ENCODE results near the gene ARPC3. TPM values are rescaled to one million over a fixed set of nuclear protein-coding genes. Genes with fewer than 3 reads are reported as not detected.
"Not testable (repeated sequence)": the region's sequence is repeated elsewhere in the genome, so short reads cannot be mapped to it uniquely, and the experiment has no call there.

ARPC3 gene
- total RNA-seq, 2 donors from 2014 or later = 252 to 321 TPM

GRCh38 chr12:110451263-110451662 lies 1.1 kb upstream of the ARPC3 start:
- peaks cover 3% of the 10 kb centered on the region for H3K4me1 ChIP-seq
- H3K9me3 ChIP-seq = no peaks in the 10 kb centered on the region
- no peak overlapping the region for H3K4me3 ChIP-seq
- no peak for TF ChIP-seq CTCF (IDR thresholded peaks at IDR 0.05)
- H3K27ac ChIP-seq = no peak overlapping the region
- H3K36me3 ChIP-seq = no peaks in the 10 kb centered on the region
- no peaks in the 10 kb centered on the region for H3K27me3 ChIP-seq
- no peak overlapping the region for H3K9ac ChIP-seq (ENCODE audit: low read depth in 2 of 2, low read length in 2 of 2)
- DNase-seq = no peak
- intact Hi-C loops (cut with DNase I) = loop anchor here (5.0 kb wide), 1 partner anchor 151 kb away; no protein-coding TSS in a partner anchor

GRCh38 chr12:110444455-110444854 lies 5.7 kb downstream of the ARPC3 start:
- Histone ChIP-seq H3K9ac (ENCODE audit: low read depth in 2 of 2, low read length in 2 of 2) (no peak overlapping the region), H3K4me1 (peaks cover 3% of the 10 kb centered on the region), H3K27me3 (no peaks in the 10 kb centered on the region), H3K27ac (no peak overlapping the region), H3K36me3 (peaks cover 12% of the 10 kb centered on the region), H3K4me3 (no peak overlapping the region), H3K9me3 (no peaks in the 10 kb centered on the region)
- intact Hi-C loops (cut with DNase I) = no loop called here
- no peak for TF ChIP-seq CTCF (IDR thresholded peaks at IDR 0.05)
- no peak for DNase-seq

GRCh38 chr12:110436231-110436630 lies 13.9 kb downstream of the ARPC3 start:
- DNase-seq = no peak
- Histone ChIP-seq H3K4me3 (no peak overlapping the region), H3K27ac (no peak overlapping the region), H3K9me3 (no peaks in the 10 kb centered on the region), H3K4me1 (no peaks in the 10 kb centered on the region), H3K36me3 (peaks cover 14% of the 10 kb centered on the region), H3K9ac (ENCODE audit: low read depth in 2 of 2, low read length in 2 of 2) (no peak overlapping the region), H3K27me3 (no peaks in the 10 kb centered on the region)
- intact Hi-C loops (cut with DNase I) = no loop called here
- no peak for TF ChIP-seq CTCF (IDR thresholded peaks at IDR 0.05)

- Histone ChIP-seq H3K9me3 (no peaks in the 10 kb centered on the region), H3K36me3 (no peaks in the 10 kb centered on the region), H3K9ac (ENCODE audit: low read depth in 2 of 2, low read length in 2 of 2) (no peak overlapping the region), H3K4me1 (peaks cover 3% of the 10 kb centered on the region), H3K4me3 (peak overlapping the region; percentile 36), H3K27me3 (no peaks in the 10 kb centered on the region), H3K27ac (peak overlapping the region; percentile 12)
- TF ChIP-seq CTCF (IDR thresholded peaks at IDR 0.05) = no peak
- DNase-seq = no peak
- intact Hi-C loops (cut with DNase I) = loop anchor here (2.0 kb wide), 1 partner anchor 331 kb away; no protein-coding TSS in a partner anchor
Observed at GRCh38 chr12:110431957-110432587, 18.1 kb downstream of the ARPC3 start.

- DNase-seq = not testable (repeated sequence)
Observed at GRCh38 chr12:110429676-110430075, 20.5 kb downstream of the ARPC3 start.

DNA sequence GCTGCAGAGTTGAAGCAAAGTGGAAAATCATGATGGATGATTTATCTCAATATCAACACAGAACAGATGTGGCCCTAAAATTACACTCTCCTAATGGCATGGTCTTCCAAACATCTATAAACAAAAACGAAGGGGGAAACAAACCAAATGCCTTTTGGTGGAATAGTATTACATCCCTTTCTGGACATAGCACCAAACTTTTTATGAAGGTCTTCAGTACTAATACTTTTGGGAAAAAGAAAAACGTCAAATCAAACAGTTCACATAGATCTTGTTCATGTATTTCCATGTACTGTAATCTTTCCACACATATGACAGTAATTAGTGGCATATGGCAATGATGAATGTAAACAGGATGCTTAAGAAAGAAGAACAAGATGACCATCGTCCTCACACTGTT lies 23.7 kb downstream of the ARPC3 start:
- no peak overlapping the region for H3K4me3 ChIP-seq
- no peak for DNase-seq
- peaks cover 3% of the 10 kb centered on the region for H3K4me1 ChIP-seq
- no peaks in the 10 kb centered on the region for H3K27me3 ChIP-seq
- no peak overlapping the region for H3K9ac ChIP-seq (ENCODE audit: low read depth in 2 of 2, low read length in 2 of 2)
- intact Hi-C loops (cut with DNase I) = no loop called here
- no peaks in the 10 kb centered on the region for H3K36me3 ChIP-seq
- no peak overlapping the region for H3K27ac ChIP-seq
- TF ChIP-seq CTCF (IDR thresholded peaks at IDR 0.05) = no peak
- H3K9me3 ChIP-seq = no peaks in the 10 kb centered on the region

More at GRCh38 chr12:110429676-110430075, 20.5 kb downstream of the ARPC3 start:
- H3K9me3 ChIP-seq; H3K27ac ChIP-seq; H3K9ac ChIP-seq (ENCODE audit: low read depth in 2 of 2, low read length in 2 of 2); H3K27me3 ChIP-seq; H3K36me3 ChIP-seq; H3K4me1 ChIP-seq; H3K4me3 ChIP-seq: not testable (repeated sequence)
- intact Hi-C loops (cut with DNase I) = loop anchor here (2.0 kb wide), 1 partner anchor 329 kb away; no protein-coding TSS in a partner anchor

Data from colonic mucosa (tissue), 4 donors.